ENCODE measurements around the gene AFG3L2.

Gene AFG3L2

GRCh38 chr18:12359515-12359927 is 17.5 kb downstream of the AFG3L2 start:
- H3K36me3 ChIP-seq: peaks cover 51% of the 10 kb centered on the region
- no peaks in the 10 kb centered on the region for H3K4me1 ChIP-seq (ENCODE audit: control insufficient read depth in 1 of 2, insufficient read depth in 1 of 2, low read depth in 1 of 2, low read length in 1 of 2)
- no peak for TF ChIP-seq CTCF (IDR thresholded peaks at IDR 0.05)
- no peaks in the 10 kb centered on the region for H3K9me3 ChIP-seq
- H3K27me3 ChIP-seq: no peaks in the 10 kb centered on the region
- H3K4me3 ChIP-seq (ENCODE audit: low read depth in 1 of 2, low read length in 1 of 2): no peak overlapping the region
- no peak overlapping the region for H3K27ac ChIP-seq

DNA sequence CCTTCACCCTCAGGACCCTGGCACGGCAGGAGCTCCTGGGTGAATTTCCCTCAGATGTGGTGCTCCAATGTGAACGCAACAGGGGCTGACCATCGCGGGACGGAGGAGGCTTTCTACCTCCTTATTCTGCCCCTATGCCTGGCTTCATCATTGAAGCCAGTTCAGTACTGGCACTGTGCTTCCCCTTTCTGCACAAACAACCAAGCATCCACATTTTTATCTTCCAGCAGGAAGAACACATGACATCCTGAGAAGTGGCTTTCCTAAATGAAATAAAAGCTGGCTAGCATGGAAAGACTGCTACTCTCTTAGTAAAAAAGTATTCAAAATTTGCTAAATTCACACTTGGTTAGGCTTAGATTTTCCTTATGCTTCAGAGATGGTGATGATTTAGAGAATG is 24.8 kb downstream of the AFG3L2 start:
- peaks cover 71% of the 10 kb centered on the region for H3K36me3 ChIP-seq
- H3K4me3 ChIP-seq (ENCODE audit: low read depth in 1 of 2, low read length in 1 of 2): no peak overlapping the region
- no peak overlapping the region for H3K27ac ChIP-seq
- H3K27me3 ChIP-seq: no peaks in the 10 kb centered on the region
- H3K9me3 ChIP-seq: no peaks in the 10 kb centered on the region
- no peaks in the 10 kb centered on the region for H3K4me1 ChIP-seq (ENCODE audit: control insufficient read depth in 1 of 2, insufficient read depth in 1 of 2, low read depth in 1 of 2, low read length in 1 of 2)
- no peak for TF ChIP-seq CTCF (IDR thresholded peaks at IDR 0.05)

DNA sequence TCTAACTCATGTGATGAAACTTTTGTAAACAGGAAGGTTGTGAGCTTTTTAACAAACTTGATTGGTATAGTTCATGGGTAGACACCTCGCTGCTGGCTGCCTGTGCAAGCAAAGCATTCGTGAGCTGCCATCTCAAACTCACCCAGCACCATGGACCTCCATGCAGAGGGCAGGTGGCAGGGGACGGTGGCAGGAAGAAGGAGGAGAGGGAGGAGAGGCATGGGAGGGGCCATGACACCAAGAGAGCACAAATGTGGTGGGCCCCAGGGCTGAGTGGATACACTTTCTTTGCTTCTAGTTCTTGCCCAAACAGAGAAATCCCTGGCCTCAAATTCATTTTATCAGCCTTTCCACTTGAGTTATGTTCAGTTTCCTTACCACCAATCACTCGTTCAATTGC is 29.1 kb downstream of the AFG3L2 start:
- Histone ChIP-seq H3K4me3 (ENCODE audit: low read depth in 1 of 2, low read length in 1 of 2) (no peak overlapping the region), H3K9me3 (no peaks in the 10 kb centered on the region), H3K27ac (no peak overlapping the region), H3K27me3 (no peaks in the 10 kb centered on the region), H3K36me3 (peaks cover 72% of the 10 kb centered on the region), H3K4me1 (ENCODE audit: control insufficient read depth in 1 of 2, insufficient read depth in 1 of 2, low read depth in 1 of 2, low read length in 1 of 2) (no peaks in the 10 kb centered on the region)
- TF ChIP-seq CTCF (IDR thresholded peaks at IDR 0.05): no peak

- Histone ChIP-seq H3K4me3 (ENCODE audit: low read depth in 1 of 2, low read length in 1 of 2) (no peak overlapping the region), H3K9me3 (no peaks in the 10 kb centered on the region), H3K4me1 (ENCODE audit: control insufficient read depth in 1 of 2, insufficient read depth in 1 of 2, low read depth in 1 of 2, low read length in 1 of 2) (no peaks in the 10 kb centered on the region), H3K27ac (no peak overlapping the region), H3K36me3 (peaks cover 57% of the 10 kb centered on the region), H3K27me3 (no peaks in the 10 kb centered on the region)
- TF ChIP-seq CTCF (IDR thresholded peaks at IDR 0.05): no peak
Measured at GRCh38 chr18:12346240-12346565, 30.8 kb downstream of the AFG3L2 start.

DNA sequence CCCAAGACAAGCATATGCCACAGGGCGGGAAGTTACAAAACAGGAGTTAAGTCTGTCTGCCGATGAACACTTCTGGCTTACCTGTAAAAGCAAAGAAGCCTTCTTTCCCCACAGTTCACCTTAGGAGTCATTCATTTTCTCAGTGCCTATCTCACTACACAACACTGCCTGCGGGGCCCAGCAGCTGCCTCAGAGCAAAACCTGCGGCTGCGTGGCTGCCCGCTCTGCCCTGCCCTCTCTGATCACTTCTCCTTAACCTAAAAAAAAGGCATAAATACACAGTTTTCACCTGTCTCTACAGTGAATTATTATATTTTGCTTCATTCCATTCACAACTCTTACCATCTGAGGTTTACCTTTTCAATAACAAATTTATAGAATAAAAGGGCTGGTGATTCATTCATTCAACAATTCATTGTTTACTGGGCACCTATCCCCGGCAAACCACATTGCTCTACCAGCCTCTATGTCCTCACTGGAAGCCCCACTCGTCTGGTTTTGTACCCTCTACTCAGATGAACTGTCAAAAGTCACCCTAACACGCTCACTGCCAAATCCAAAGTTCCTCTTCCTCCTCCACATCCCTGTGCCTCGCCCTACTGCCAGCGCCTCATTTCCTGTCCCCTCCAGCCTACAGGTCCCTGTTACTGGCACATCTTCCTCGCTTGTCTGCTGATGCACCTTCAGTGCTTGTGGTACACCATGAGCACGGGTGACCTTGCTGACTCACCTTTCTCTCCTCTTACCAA is 31.4 kb downstream of the AFG3L2 start:
- peaks cover 52% of the 10 kb centered on the region for H3K36me3 ChIP-seq
- TF ChIP-seq CTCF (IDR thresholded peaks at IDR 0.05): no peak
- no peaks in the 10 kb centered on the region for H3K27me3 ChIP-seq
- H3K9me3 ChIP-seq: no peaks in the 10 kb centered on the region
- no peak overlapping the region for H3K27ac ChIP-seq
- H3K4me3 ChIP-seq (ENCODE audit: low read depth in 1 of 2, low read length in 1 of 2): no peak overlapping the region
- H3K4me1 ChIP-seq (ENCODE audit: control insufficient read depth in 1 of 2, insufficient read depth in 1 of 2, low read depth in 1 of 2, low read length in 1 of 2): no peaks in the 10 kb centered on the region
